Adrenal gland (tissue), 12 donors: ENCODE data around the gene NTRK1. TPM values are rescaled to one million over a fixed set of nuclear protein-coding genes. Genes with fewer than 3 reads are reported as not detected.

Experiments
- DNase-seq, 7 donors: peaks; one replicate each; pipeline ENCODE4 v3.0.0-alpha.2; 2019 to 2020
- H3K27ac ChIP-seq, 5 donors: fragments of 200-600 bp; sonication (generic) in 4 of 5; 1 replicate in 3 of 5; 2 replicates in 2 of 5; pipeline versions ENCODE4 v1.5.1 to v1.8.0; 2016 to 2020; ENCODE audit warnings: mild to moderate bottlenecking in 1 of 5
- H3K27me3 ChIP-seq: fragments of 200-600 bp; 2 replicates; pipeline ENCODE4 v1.8.0; 2021
- H3K36me3 ChIP-seq, 2 donors: fragments of 200-600 bp; replicated peaks in 1 of 2; 1 replicate in 1 of 2; 2 replicates in 1 of 2; pipeline versions ENCODE4 v1.5.1 to v1.8.0; 2018 to 2022
- H3K4me1 ChIP-seq, 2 donors: fragments of 200-600 bp; replicated peaks in 1 of 2; 1 replicate in 1 of 2; 2 replicates in 1 of 2; pipeline versions ENCODE4 v1.5.1 to v1.8.0; 2018 to 2021
- H3K4me3 ChIP-seq, 4 donors: fragments of 200-600 bp; sonication (generic) in 3 of 4; one replicate each; pipeline ENCODE4 v1.5.1; 2016 to 2018
- H3K9me3 ChIP-seq, 3 donors: fragments of 200-600 bp; sonication (generic) in 1 of 3; replicated peaks in 1 of 3; 1 replicate in 2 of 3; 2 replicates in 1 of 3; pipeline versions ENCODE4 v1.5.1 to v1.8.0; 2016 to 2021
- POLR2A ChIP-seq, 2 donors: fragments of 450-650 bp; IDR thresholded peaks; one replicate each; pipeline ENCODE4 v1.6.1; 2017; ENCODE audit warnings: antibody characterized with exemption in 2 of 2, mild to moderate bottlenecking in 2 of 2, moderate library complexity in 1 of 2
- WGBS, 4 donors: extraction: QIAGEN DNeasy Blood & Tissue Kit in 2 of 4; methylation state at CpG; one replicate each; pipeline versions ENCODE4 v1.1.5 to v1.1.7; 2013 to 2017; 5-methylcytosine and 5-hydroxymethylcytosine counted together
- intact Hi-C, 2 donors: fragments of 100-400 bp; cut with DNase I; formaldehyde crosslinking; loops; one replicate each; pipeline versions ENCODE4 v1.14.1 to v1.15.0; 2022 to 2023
- polyA plus RNA-seq, 3 donors: library from polyadenylated mRNA; stranded (reverse); fragments of 200-250 nt in 2 of 3; fragments of 350-450 nt in 1 of 3; fragmentation: Illumina TruSeq in 1 of 3; extraction: RNeasy Lipid Tissue Mini Kit (QIAGEN cat#74804) in 1 of 3; gene quantifications; one replicate each; pipeline ENCODE4 v1.2.3, GENCODE V29; 2013 to 2014
- total RNA-seq, 9 donors: library from RNA; depleted of rRNA in 4 of 9; stranded (reverse); fragments of >200 nt in 4 of 9; fragments of 120-200 nt in 1 of 9; fragmentation: NEBNext Ultra II Directional in 1 of 9; extraction: Animal tissue kit (Norgen Biotek cat#: 25700) in 1 of 9; gene quantifications; one replicate each; pipeline versions ENCODE4 v1.1.0 to v1.2.4, GENCODE V29; 2013 to 2023
- TF ChIP-seq, protein P1 (sequence below), 6 experiments: fragments of 450-650 bp in 4 of 6; fragments of 200-600 bp in 2 of 6; sonication (generic) in 1 of 6; IDR thresholded peaks; 1 replicate in 5 of 6; 2 replicates in 1 of 6; pipeline versions ENCODE4 v1.5.1 to v1.8.0; 2016 to 2021; ENCODE audit warnings: antibody characterized with exemption in 6 of 6, mild to moderate bottlenecking in 2 of 6, moderate library complexity in 1 of 6
- donor health status: healthy with polysubstance abuse.
- donor health status: Bipolar disorder and iron deficiency.
- donor health status: DM: yes; HTN: yes; CAD: no.
- donor health status: DM: no; HTN: no; CAD: no.
- donor health status: DM: no; HTN: no; CAD: no.
- donor health status: DM: yes; HTN: yes; CAD: no.

The NTRK1 gene
- total and polyA plus RNA-seq, 12 donors: 0.26 to 22.6 (median 5.7) TPM; not detected in 1

DNA sequence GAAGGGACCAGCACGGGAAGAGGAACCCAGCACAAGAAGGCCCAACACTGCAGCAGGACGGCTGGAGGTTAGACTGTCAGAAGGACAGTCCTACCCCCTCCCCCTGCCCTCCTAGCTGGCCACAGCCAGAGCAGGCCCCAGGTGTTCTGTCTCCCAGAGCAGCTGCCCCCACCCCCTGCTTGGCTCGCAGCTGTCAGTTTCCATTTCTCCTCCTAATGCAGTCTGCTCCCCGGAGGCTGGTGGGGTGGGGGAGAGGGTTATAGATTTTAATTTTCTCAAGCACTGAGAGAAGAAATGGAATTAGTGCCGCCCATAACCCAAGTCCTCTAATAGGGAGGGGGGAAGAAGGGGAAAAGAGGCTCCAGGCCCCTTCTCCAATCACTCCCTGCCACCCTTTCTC is 19.8 kb downstream of the NTRK1 start:
- Histone ChIP-seq H3K27ac (no peak overlapping the region), H3K27me3 (no peaks in the 10 kb centered on the region), H3K4me3 (no peak overlapping the region), H3K9me3 (no peaks in the 10 kb centered on the region), H3K36me3 (no peaks in the 10 kb centered on the region), H3K4me1 (no peaks in the 10 kb centered on the region)
- no peak for TF ChIP-seq POLR2A (IDR thresholded peaks at IDR 0.05)
- TF ChIP-seq, protein P1, sequence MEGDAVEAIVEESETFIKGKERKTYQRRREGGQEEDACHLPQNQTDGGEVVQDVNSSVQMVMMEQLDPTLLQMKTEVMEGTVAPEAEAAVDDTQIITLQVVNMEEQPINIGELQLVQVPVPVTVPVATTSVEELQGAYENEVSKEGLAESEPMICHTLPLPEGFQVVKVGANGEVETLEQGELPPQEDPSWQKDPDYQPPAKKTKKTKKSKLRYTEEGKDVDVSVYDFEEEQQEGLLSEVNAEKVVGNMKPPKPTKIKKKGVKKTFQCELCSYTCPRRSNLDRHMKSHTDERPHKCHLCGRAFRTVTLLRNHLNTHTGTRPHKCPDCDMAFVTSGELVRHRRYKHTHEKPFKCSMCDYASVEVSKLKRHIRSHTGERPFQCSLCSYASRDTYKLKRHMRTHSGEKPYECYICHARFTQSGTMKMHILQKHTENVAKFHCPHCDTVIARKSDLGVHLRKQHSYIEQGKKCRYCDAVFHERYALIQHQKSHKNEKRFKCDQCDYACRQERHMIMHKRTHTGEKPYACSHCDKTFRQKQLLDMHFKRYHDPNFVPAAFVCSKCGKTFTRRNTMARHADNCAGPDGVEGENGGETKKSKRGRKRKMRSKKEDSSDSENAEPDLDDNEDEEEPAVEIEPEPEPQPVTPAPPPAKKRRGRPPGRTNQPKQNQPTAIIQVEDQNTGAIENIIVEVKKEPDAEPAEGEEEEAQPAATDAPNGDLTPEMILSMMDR (IDR thresholded peaks at IDR 0.05): no peak
- 57 to 84% (median 68%) methylated on average over 2 to 5 of the region's 5 CpGs for WGBS, 4 donors
- DNase-seq: no peak
- intact Hi-C loops: no loop called here

DNA sequence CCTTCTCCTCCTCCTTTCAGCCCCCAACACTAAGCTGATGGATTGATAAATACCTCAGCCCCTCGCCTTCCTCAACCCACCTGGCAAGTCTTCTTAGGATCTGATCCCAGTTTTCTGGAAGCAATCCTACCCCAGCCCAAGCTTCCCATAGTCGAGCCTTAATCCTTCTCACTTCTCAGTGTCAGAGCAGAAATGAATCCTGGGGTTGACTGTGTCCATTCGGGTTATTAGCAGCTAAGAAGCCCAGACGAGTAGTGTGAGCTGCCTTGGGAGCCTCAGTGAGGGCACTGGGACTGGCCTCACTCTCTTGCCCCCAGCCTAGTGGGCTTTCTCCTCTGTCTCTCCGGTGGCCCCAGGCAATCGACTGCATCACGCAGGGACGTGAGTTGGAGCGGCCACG is 20.4 kb downstream of the NTRK1 start:
- Histone ChIP-seq H3K27ac (no peak overlapping the region), H3K9me3 (no peaks in the 10 kb centered on the region), H3K36me3 (no peaks in the 10 kb centered on the region), H3K4me3 (no peak overlapping the region), H3K4me1 (no peaks in the 10 kb centered on the region), H3K27me3 (no peaks in the 10 kb centered on the region)
- intact Hi-C loops: no loop called here
- TF ChIP-seq POLR2A (IDR thresholded peaks at IDR 0.05): no peak
- TF ChIP-seq, protein P1 (IDR thresholded peaks at IDR 0.05): no peak
- 49 to 71% (median 69%) methylated on average over 7 to 10 of the region's 10 CpGs for WGBS, 4 donors
- DNase-seq: no peak

DNA sequence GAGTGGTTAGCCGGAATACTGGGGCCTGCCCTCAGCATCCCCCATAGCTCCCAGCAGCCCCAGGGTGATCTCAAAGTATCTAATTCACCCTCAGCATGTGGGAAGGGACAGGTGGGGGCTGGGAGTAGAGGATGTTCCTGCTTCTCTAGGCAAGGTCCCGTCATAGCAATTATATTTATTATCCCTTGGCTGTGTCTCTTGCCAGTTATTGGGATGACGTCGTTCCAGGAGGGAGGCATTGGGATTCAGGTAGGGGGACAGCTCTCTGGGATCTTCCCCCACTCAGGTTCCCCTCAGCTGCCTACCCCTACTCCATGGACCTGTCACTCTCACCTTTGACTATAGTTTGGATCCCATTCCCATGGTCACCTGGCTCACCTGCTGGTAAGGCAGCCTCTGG is 21.0 kb downstream of the NTRK1 start:
- Histone ChIP-seq H3K4me3 (no peak overlapping the region), H3K27me3 (no peaks in the 10 kb centered on the region), H3K4me1 (no peaks in the 10 kb centered on the region), H3K36me3 (no peaks in the 10 kb centered on the region), H3K27ac (no peak overlapping the region), H3K9me3 (no peaks in the 10 kb centered on the region)
- no peak for TF ChIP-seq POLR2A (IDR thresholded peaks at IDR 0.05)
- TF ChIP-seq, protein P1 (IDR thresholded peaks at IDR 0.05): no peak
- intact Hi-C loops: no loop called here
- 51 to 70% (median 61%) methylated on average over 3 to 4 of the region's 4 CpGs for WGBS, 4 donors
- DNase-seq: no peak

DNA sequence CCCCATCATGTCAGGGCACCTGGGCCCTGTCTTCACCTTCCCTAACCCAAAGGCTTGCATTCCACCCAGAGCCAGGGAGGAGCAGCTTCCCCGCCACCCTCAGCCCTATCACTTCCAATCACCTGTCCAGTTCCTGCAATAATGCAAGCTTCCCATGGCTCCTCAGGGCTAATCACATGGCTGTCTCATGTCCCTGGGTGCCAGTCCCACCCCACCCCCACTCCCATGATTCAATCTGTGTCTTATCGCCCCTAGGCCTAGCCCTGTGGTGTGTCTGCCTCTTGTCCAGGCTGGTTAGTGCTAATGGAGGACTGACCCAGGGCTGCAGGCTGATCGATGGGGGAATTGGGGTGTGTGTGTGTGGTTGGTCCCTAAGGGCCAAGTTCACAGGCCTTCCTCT is 21.9 kb downstream of the NTRK1 start:
- Histone ChIP-seq H3K9me3 (no peaks in the 10 kb centered on the region), H3K4me1 (no peaks in the 10 kb centered on the region), H3K27ac (no peak overlapping the region), H3K4me3 (no peak overlapping the region), H3K27me3 (no peaks in the 10 kb centered on the region), H3K36me3 (no peaks in the 10 kb centered on the region)
- TF ChIP-seq POLR2A (IDR thresholded peaks at IDR 0.05): no peak
- TF ChIP-seq, protein P1 (IDR thresholded peaks at IDR 0.05): no peak
- intact Hi-C loops: no loop called here
- WGBS, 4 donors: 61 to 77% (median 71%) methylated on average over 3 of the region's 3 CpGs
- no peak for DNase-seq
